Measurements from ENCODE around the gene ZNF516. TPM values are rescaled to one million over a fixed set of nuclear protein-coding genes. Genes with fewer than 3 reads are reported as not detected.
A peak's percentile ranks its signal among the peaks of the same experiment; 100 is the strongest.

Gene ZNF516
- total RNA-seq, 1 experiment from 2014 or later: 44.2 TPM

GRCh38 chr18:76401498-76401897, 93.5 kb downstream of the ZNF516 start:
- H3K36me3 Mint-ChIP-seq (ENCODE audit: insufficient read depth, unreplicated experiment): peaks cover 17% of the 10 kb centered on the region
- no peak overlapping the region for H3K4me3 Mint-ChIP-seq (ENCODE audit: low read depth, unreplicated experiment)
- no peaks in the 10 kb centered on the region for H3K9me3 Mint-ChIP-seq (ENCODE audit: low read depth, unreplicated experiment)
- no peaks in the 10 kb centered on the region for H3K4me1 Mint-ChIP-seq (ENCODE audit: low read depth, unreplicated experiment)
- H3K27ac Mint-ChIP-seq (ENCODE audit: unreplicated experiment): no peak overlapping the region
- DNase-seq: no peak
- CTCF ChIA-PET: interaction anchor here (0.7 kb wide), 1 partner anchor 14 kb away, joined by 6 read pairs; no protein-coding TSS in a partner anchor
- intact Hi-C loops (cut with micrococcal nuclease; ENCODE audit: unreplicated experiment): no loop called here
- no TSS peak for BruUV-seq (replicated peaks)
- TF ChIP-seq, protein P1, sequence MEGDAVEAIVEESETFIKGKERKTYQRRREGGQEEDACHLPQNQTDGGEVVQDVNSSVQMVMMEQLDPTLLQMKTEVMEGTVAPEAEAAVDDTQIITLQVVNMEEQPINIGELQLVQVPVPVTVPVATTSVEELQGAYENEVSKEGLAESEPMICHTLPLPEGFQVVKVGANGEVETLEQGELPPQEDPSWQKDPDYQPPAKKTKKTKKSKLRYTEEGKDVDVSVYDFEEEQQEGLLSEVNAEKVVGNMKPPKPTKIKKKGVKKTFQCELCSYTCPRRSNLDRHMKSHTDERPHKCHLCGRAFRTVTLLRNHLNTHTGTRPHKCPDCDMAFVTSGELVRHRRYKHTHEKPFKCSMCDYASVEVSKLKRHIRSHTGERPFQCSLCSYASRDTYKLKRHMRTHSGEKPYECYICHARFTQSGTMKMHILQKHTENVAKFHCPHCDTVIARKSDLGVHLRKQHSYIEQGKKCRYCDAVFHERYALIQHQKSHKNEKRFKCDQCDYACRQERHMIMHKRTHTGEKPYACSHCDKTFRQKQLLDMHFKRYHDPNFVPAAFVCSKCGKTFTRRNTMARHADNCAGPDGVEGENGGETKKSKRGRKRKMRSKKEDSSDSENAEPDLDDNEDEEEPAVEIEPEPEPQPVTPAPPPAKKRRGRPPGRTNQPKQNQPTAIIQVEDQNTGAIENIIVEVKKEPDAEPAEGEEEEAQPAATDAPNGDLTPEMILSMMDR (IDR thresholded peaks at IDR 0.05; ENCODE audit: unreplicated experiment): no peak
- H3K27me3 Mint-ChIP-seq (ENCODE audit: unreplicated experiment): no peaks in the 10 kb centered on the region

GRCh38 chr18:76399613-76400391, 95.2 kb downstream of the ZNF516 start:
- Mint-ChIP-seq H3K4me1 (ENCODE audit: low read depth, unreplicated experiment) (peaks cover 4% of the 10 kb centered on the region), H3K36me3 (ENCODE audit: insufficient read depth, unreplicated experiment) (peaks cover 11% of the 10 kb centered on the region), H3K9me3 (ENCODE audit: low read depth, unreplicated experiment) (no peaks in the 10 kb centered on the region), H3K27ac (ENCODE audit: unreplicated experiment) (no peak overlapping the region), H3K27me3 (ENCODE audit: unreplicated experiment) (no peaks in the 10 kb centered on the region), H3K4me3 (ENCODE audit: low read depth, unreplicated experiment) (no peak overlapping the region)
- CTCF ChIA-PET: interaction anchor here (0.7 to 1.6 kb wide), 4 partner anchors 9 to 310 kb away, joined by 3 to 11 read pairs (median 3); no protein-coding TSS in a partner anchor
- TF ChIP-seq, protein P1 (IDR thresholded peaks at IDR 0.05; ENCODE audit: unreplicated experiment): no peak
- DNase-seq: no peak
- intact Hi-C loops (cut with micrococcal nuclease; ENCODE audit: unreplicated experiment): loop anchor here (1.0 to 2.0 kb wide), 3 partner anchors 221 to 311 kb away; no protein-coding TSS in a partner anchor
- BruUV-seq (replicated peaks): no TSS peak

GRCh38 chr18:76398896-76399612, 96.0 kb downstream of the ZNF516 start:
- TF ChIP-seq, protein P1 (IDR thresholded peaks at IDR 0.05; ENCODE audit: unreplicated experiment): peak; percentile 87
- Mint-ChIP-seq H3K9me3 (ENCODE audit: low read depth, unreplicated experiment) (no peaks in the 10 kb centered on the region), H3K27me3 (ENCODE audit: unreplicated experiment) (no peaks in the 10 kb centered on the region), H3K36me3 (ENCODE audit: insufficient read depth, unreplicated experiment) (peaks cover 11% of the 10 kb centered on the region), H3K27ac (ENCODE audit: unreplicated experiment) (no peak overlapping the region), H3K4me3 (ENCODE audit: low read depth, unreplicated experiment) (no peak overlapping the region), H3K4me1 (ENCODE audit: low read depth, unreplicated experiment) (peaks cover 5% of the 10 kb centered on the region)
- intact Hi-C loops (cut with micrococcal nuclease; ENCODE audit: unreplicated experiment): loop anchor here (1.0 to 2.0 kb wide), 3 partner anchors 222 to 312 kb away; no protein-coding TSS in a partner anchor
- no TSS peak for BruUV-seq (replicated peaks)
- CTCF ChIA-PET: interaction anchor here (0.8 to 1.6 kb wide), 7 partner anchors 12 to 311 kb away, joined by 3 to 11 read pairs (median 6); no protein-coding TSS in a partner anchor
- DNase-seq: peak; percentile 77

DNA sequence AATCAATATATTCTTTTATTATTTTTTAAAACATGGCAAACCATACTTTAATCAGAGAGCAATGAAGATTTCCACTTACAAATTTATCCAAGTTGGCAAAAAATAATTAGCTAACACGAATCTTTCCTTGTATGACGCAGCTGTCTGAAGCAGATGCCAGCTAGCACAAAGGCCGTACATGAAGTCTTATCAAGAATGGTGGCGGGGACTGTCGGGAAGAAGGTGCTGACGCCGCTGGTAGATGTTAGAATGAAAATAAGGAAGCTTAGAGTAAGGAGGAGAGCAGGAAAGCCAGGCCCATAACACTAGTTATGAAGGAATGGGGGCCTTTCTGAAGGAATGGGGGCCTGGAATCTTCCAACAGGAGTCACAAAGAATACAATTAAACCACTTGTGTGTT, 96.7 kb downstream of the ZNF516 start:
- Mint-ChIP-seq H3K9me3 (ENCODE audit: low read depth, unreplicated experiment) (no peaks in the 10 kb centered on the region), H3K4me3 (ENCODE audit: low read depth, unreplicated experiment) (no peak overlapping the region), H3K36me3 (ENCODE audit: insufficient read depth, unreplicated experiment) (peaks cover 11% of the 10 kb centered on the region), H3K27me3 (ENCODE audit: unreplicated experiment) (no peaks in the 10 kb centered on the region), H3K4me1 (ENCODE audit: low read depth, unreplicated experiment) (peaks cover 5% of the 10 kb centered on the region), H3K27ac (ENCODE audit: unreplicated experiment) (no peak overlapping the region)
- TF ChIP-seq, protein P1 (IDR thresholded peaks at IDR 0.05; ENCODE audit: unreplicated experiment): no peak
- CTCF ChIA-PET: interaction anchor here (0.8 to 1.6 kb wide), 6 partner anchors 25 to 311 kb away, joined by 3 to 11 read pairs (median 6); no protein-coding TSS in a partner anchor
- no TSS peak for BruUV-seq (replicated peaks)
- DNase-seq: no peak
- intact Hi-C loops (cut with micrococcal nuclease; ENCODE audit: unreplicated experiment): loop anchor here (2.0 kb wide), 2 partner anchors 223 to 313 kb away; no protein-coding TSS in a partner anchor

Measured in Calu3 (cell line).